Ascending aorta (tissue), 2 donors: ENCODE data around the gene RAPGEF2. TPM values are rescaled to one million over a fixed set of nuclear protein-coding genes. Genes with fewer than 3 reads are reported as not detected.
"Not testable (repeated sequence)": the region's sequence is repeated elsewhere in the genome, so short reads cannot be mapped to it uniquely, and the experiment has no call there.

Experiments used
- DNase-seq, 2 donors: peaks; one replicate each; pipeline ENCODE4 v3.0.0-alpha.2; 2019; ENCODE audit warnings: low spot score in 2 of 2
- H3K27ac ChIP-seq, 2 donors: fragments of 200-600 bp; sonication (generic); one replicate each; pipeline ENCODE4 v1.5.1; 2016 to 2017; ENCODE audit warnings: mild to moderate bottlenecking in 1 of 2
- H3K27me3 ChIP-seq: fragments of 200-600 bp; sonication (generic); one replicate; pipeline ENCODE4 v1.5.1; 2017
- H3K36me3 ChIP-seq, 2 donors: fragments of 200-600 bp; sonication (generic); one replicate each; pipeline ENCODE4 v1.5.1; 2016
- H3K4me1 ChIP-seq, 2 donors: fragments of 200-600 bp; sonication (generic); one replicate each; pipeline ENCODE4 v1.5.1; 2016 to 2017; ENCODE audit warnings: mild to moderate bottlenecking in 1 of 2
- H3K4me3 ChIP-seq, 2 donors: fragments of 200-600 bp; sonication (generic); one replicate each; pipeline ENCODE4 v1.5.1; 2016 to 2017; ENCODE audit warnings: mild to moderate bottlenecking in 1 of 2
- H3K9me3 ChIP-seq, 2 donors: fragments of 200-600 bp; sonication (generic); one replicate each; pipeline ENCODE4 v1.5.1; 2016
- intact Hi-C: fragments of 100-400 bp; cut with DNase I; formaldehyde crosslinking; loops from one replicate; pipeline ENCODE4 v1.15.1; 2023
- total RNA-seq: library from RNA; depleted of rRNA; stranded (reverse); fragments of >200 nt; gene quantifications from one replicate; pipeline ENCODE4 v1.1.0, GENCODE V29; 2016
- TF ChIP-seq, protein P1 (sequence below), 3 experiments: fragments of 200-600 bp in 2 of 3; fragments of 450-650 bp in 1 of 3; sonication (generic) in 2 of 3; IDR thresholded peaks; one replicate each; pipeline ENCODE4 v1.5.1; 2016 to 2019; ENCODE audit warnings: antibody characterized with exemption in 3 of 3, mild to moderate bottlenecking in 1 of 3, moderate library complexity in 1 of 3

The RAPGEF2 gene
- total RNA-seq, 1 donor from 2014 or later: 65.7 TPM

DNA sequence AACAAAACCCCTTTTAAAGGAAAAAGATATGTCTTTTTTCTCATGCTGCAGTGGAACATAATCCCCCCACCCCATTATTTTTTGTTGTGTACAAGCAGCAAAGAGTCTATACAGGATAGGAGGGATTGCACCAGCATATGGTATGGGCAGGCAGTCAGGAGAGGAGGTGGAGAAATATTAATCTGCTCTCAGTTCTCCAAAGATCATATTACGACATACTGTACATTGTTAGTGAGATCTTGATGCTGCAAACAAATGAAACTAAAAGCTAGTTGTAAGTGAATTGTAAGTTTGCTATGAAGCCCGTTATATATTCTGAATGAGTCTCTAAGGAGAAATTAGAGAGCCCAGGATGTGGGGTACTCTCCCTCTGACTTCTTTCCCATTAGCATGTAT lies 75.3 kb downstream of the RAPGEF2 start:
- Histone ChIP-seq H3K27me3 (no peaks in the 10 kb centered on the region), H3K36me3 (no peaks in the 10 kb centered on the region), H3K4me1 (peaks cover 6 to 30% of the 10 kb centered on the region in 2 donors), H3K27ac (no peak overlapping the region), H3K9me3 (no peaks in the 10 kb centered on the region), H3K4me3 (no peak overlapping the region)
- intact Hi-C loops: loop anchor here (10.0 kb wide), 1 partner anchor 267 kb away; no protein-coding TSS in a partner anchor
- TF ChIP-seq, protein P1, sequence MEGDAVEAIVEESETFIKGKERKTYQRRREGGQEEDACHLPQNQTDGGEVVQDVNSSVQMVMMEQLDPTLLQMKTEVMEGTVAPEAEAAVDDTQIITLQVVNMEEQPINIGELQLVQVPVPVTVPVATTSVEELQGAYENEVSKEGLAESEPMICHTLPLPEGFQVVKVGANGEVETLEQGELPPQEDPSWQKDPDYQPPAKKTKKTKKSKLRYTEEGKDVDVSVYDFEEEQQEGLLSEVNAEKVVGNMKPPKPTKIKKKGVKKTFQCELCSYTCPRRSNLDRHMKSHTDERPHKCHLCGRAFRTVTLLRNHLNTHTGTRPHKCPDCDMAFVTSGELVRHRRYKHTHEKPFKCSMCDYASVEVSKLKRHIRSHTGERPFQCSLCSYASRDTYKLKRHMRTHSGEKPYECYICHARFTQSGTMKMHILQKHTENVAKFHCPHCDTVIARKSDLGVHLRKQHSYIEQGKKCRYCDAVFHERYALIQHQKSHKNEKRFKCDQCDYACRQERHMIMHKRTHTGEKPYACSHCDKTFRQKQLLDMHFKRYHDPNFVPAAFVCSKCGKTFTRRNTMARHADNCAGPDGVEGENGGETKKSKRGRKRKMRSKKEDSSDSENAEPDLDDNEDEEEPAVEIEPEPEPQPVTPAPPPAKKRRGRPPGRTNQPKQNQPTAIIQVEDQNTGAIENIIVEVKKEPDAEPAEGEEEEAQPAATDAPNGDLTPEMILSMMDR (IDR thresholded peaks at IDR 0.05): no peak
- DNase-seq: no peak

DNA sequence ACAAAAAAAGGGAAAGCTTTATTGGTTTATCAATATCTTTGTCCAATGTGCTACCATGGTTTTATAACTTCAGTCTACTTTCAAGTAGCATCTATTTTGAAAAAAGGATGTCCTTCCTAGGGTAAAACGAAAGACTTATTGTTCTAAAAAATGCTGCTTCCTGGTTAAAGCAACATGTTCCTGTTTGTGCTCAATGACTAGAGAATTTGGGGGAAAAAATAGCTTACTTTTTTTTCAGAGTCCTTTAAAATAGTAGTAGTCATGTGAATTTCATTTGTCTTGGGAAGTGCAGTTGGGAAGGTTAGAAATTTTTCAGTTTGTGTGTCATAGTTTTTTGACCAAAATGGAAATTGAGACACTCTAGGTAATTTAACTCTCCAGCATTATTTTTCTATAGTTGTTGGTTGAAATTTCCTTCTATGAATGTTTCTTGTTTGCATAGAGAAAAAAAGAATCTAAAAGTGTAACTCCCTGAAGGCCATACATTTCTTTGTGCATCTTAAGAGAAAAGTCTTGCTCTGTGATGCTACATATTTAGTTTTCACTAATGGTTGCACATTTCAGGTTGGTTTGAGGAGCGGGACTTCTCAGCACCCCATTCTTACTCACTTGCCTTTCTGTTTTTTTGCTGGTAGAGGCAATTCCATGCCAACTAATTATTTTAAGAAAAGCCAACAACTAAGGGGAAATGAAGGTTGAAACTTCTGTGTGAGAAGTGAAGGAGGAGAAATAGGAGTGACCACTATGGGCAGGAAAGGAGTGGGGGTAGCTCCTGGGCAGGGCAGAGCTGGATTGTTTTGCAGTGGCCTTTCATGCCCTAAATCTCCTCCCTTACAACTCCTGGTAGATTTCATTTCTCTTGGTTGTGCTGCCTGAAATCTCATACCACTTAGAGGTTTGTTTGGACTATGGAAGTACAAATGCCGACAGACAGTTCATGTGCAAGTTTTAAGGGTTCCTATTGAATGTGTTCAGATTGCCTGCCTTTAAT lies 76.4 kb downstream of the RAPGEF2 start:
- Histone ChIP-seq H3K4me1 (peaks cover 6 to 30% of the 10 kb centered on the region in 2 donors), H3K27me3 (no peaks in the 10 kb centered on the region), H3K9me3 (no peaks in the 10 kb centered on the region), H3K27ac (peak overlapping the region; percentile 47 to 51), H3K4me3 (peak overlapping the region in 1 of 2 donors; percentile 15), H3K36me3 (no peaks in the 10 kb centered on the region)
- intact Hi-C loops: loop anchor here (10.0 kb wide), 1 partner anchor 266 kb away; no protein-coding TSS in a partner anchor
- TF ChIP-seq, protein P1 (IDR thresholded peaks at IDR 0.05): no peak
- no peak for DNase-seq

DNA sequence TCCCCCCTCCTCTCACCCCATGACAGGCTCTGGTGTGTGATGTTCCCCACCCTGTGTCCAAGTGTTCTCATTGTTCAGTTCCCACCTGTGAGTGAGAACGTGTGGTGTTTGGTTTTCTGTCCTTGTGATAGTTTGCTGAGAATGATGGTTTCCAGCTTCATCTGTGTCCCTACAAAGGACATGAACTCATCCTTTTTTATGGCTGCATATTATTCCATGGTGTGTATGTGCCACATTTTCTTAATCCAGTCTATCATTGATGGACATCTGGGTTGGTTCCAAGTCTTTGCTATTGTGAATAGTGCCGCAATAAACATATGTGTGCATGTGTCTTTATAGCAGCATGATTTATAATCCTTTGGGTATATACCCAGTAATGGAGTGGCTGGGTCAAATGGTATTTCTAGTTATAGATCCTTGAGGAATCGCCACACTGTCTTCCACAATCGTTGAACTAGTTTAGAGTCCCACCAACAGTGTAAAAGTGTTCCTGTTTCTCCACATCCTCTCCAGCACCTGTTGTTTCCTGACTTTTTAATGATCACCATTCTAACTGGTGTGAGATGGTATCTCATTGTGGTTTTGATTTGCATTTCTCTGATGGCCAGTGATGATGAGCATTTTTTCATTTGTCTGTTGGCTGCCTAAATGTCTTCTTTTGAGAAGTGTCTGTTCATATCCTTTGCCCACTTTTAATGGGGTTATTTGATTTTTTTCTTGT lies 81.2 kb downstream of the RAPGEF2 start:
- DNase-seq, H3K9me3 ChIP-seq, H3K36me3 ChIP-seq, intact Hi-C loops, H3K27ac ChIP-seq, H3K4me3 ChIP-seq, H3K27me3 ChIP-seq: not testable (repeated sequence)
- H3K4me1 ChIP-seq: peaks cover 0 to 12% of the 10 kb centered on the region in 2 donors

DNA sequence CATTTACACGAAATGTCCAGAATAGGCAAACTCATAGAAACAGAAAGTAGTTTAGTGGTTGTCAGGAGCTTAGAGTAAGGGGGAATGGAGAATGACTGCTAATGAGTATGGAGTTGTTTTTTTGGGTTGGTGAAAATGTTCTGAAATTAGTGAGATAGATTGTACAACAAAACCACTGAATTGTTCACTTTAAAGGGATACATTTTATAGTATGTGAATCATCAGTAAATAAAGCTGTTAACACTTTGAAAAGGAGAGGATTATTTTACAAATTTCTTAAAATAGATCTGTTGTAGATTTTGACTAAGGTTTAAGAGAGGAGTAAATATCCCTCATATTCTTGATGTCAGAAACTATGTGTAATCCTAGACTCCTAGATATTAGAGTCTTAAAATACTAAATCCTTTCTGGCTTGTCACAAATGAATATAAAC lies 82.7 kb downstream of the RAPGEF2 start:
- H3K36me3 ChIP-seq: no peaks in the 10 kb centered on the region
- H3K4me3 ChIP-seq: no peak overlapping the region
- no peaks in the 10 kb centered on the region for H3K9me3 ChIP-seq
- TF ChIP-seq, protein P1 (IDR thresholded peaks at IDR 0.05): no peak
- intact Hi-C loops: no loop called here
- no peak overlapping the region for H3K27ac ChIP-seq
- peaks cover 0 to 4% of the 10 kb centered on the region in 2 donors for H3K4me1 ChIP-seq
- H3K27me3 ChIP-seq: no peaks in the 10 kb centered on the region
- no peak for DNase-seq

DNA sequence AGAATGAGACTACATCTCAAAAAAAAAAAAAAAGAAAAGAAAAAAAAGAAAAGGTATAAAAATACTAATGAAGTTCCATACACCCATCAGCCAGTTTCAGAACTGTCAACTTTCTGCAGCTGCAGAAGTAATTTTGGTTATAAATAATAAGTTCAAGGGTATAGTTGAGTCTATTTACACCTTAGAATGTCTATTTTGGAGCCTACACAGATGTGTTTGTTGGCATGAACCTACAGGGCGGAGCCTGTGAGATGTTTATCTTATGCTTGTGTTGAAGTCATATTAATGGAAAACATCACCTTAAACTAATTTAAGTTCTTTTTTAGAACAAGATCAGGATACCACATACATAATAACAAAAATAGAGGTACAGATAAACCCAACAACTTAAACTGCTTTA lies 85.8 kb downstream of the RAPGEF2 start:
- Histone ChIP-seq H3K27me3 (no peaks in the 10 kb centered on the region), H3K4me1 (peaks cover 0 to 4% of the 10 kb centered on the region in 2 donors), H3K36me3 (no peaks in the 10 kb centered on the region), H3K4me3 (no peak overlapping the region), H3K9me3 (no peaks in the 10 kb centered on the region), H3K27ac (no peak overlapping the region)
- DNase-seq: no peak
- TF ChIP-seq, protein P1 (IDR thresholded peaks at IDR 0.05): no peak
- intact Hi-C loops: no loop called here
